H9 (cell line): ENCODE results near the gene CHN2. TPM values are rescaled to one million over a fixed set of nuclear protein-coding genes. Genes with fewer than 3 reads are reported as not detected.

Source experiments
- DNase-seq: peaks from one replicate; pipeline ENCODE4 v3.0.0-alpha.2; 2017
- H2AFZ ChIP-seq: one replicate; pipeline ENCODE4 v1.6.1; 2013; ENCODE audit warnings: mild to moderate bottlenecking, low read length, control low read depth, moderate library complexity
- H2AK5ac ChIP-seq: 2 replicates; pipeline ENCODE4 v1.6.1; 2013; ENCODE audit warnings: low read length, control low read depth, mixed read lengths; ENCODE audit not compliant: insufficient read length
- H2BK120ac ChIP-seq: one replicate; pipeline ENCODE4 v1.6.1; 2013; ENCODE audit warnings: low read depth, mild to moderate bottlenecking, low read length, control low read depth, inconsistent platforms; ENCODE audit not compliant: poor library complexity, severe bottlenecking
- H2BK12ac ChIP-seq: 2 replicates; pipeline ENCODE4 v1.6.1; 2013; ENCODE audit warnings: low read length, control low read depth, mixed read lengths, low read depth; ENCODE audit not compliant: insufficient read length
- H2BK15ac ChIP-seq: 2 replicates; pipeline ENCODE4 v1.6.1; 2013; ENCODE audit warnings: low read depth, low read length, control low read depth
- H2BK20ac ChIP-seq: one replicate; pipeline ENCODE4 v1.6.1; 2013; ENCODE audit warnings: low read depth, mild to moderate bottlenecking, low read length, control low read depth, inconsistent platforms; ENCODE audit not compliant: poor library complexity, severe bottlenecking
- H2BK5ac ChIP-seq: 2 replicates; pipeline ENCODE4 v1.6.1; 2013; ENCODE audit warnings: low read length, control low read depth, mixed read lengths; ENCODE audit not compliant: insufficient read length
- H3K14ac ChIP-seq: 2 replicates; pipeline ENCODE4 v1.6.1; 2013; ENCODE audit warnings: low read length, control low read depth; ENCODE audit not compliant: insufficient read depth
- H3K18ac ChIP-seq: 2 replicates; pipeline ENCODE4 v1.6.1; 2013; ENCODE audit warnings: low read depth, mild to moderate bottlenecking, mixed read lengths, low read length, control low read depth; ENCODE audit not compliant: insufficient read length
- H3K23ac ChIP-seq: 2 replicates; pipeline ENCODE4 v1.6.1; 2013; ENCODE audit warnings: low read length, control low read depth, mixed read lengths, low read depth; ENCODE audit not compliant: insufficient read length
- H3K23me2 ChIP-seq: 2 replicates; pipeline ENCODE4 v1.6.1; 2013; ENCODE audit warnings: low read depth, mild to moderate bottlenecking, mixed read lengths, low read length, control low read depth; ENCODE audit not compliant: insufficient read length, poor library complexity, severe bottlenecking
- H3K27ac ChIP-seq: 2 replicates; pipeline ENCODE4 v1.5.1; 2013; ENCODE audit warnings: low read length, control low read depth, mixed read lengths, low read depth; ENCODE audit not compliant: insufficient read length
- H3K27me3 ChIP-seq: 2 replicates; pipeline ENCODE4 v1.6.1; 2013; ENCODE audit warnings: low read length, control low read depth, inconsistent platforms; ENCODE audit not compliant: insufficient read depth
- H3K4ac ChIP-seq: 2 replicates; pipeline ENCODE4 v1.6.1; 2013; ENCODE audit warnings: low read depth, mild to moderate bottlenecking, control low read depth, inconsistent platforms, low read length, moderate library complexity
- H3K4me1 ChIP-seq: 2 replicates; pipeline ENCODE4 v1.6.1; 2013; ENCODE audit warnings: low read length, control low read depth, inconsistent platforms; ENCODE audit not compliant: insufficient read depth
- H3K4me2 ChIP-seq: 2 replicates; pipeline ENCODE4 v1.6.1; 2013; ENCODE audit warnings: low read length, control low read depth, mixed read lengths; ENCODE audit not compliant: insufficient read length, insufficient read depth
- H3K56ac ChIP-seq: 2 replicates; pipeline ENCODE4 v1.6.1; 2013; ENCODE audit warnings: low read depth, mild to moderate bottlenecking, mixed read lengths, low read length, control low read depth; ENCODE audit not compliant: insufficient read length
- H3K79me1 ChIP-seq: 2 replicates; pipeline ENCODE4 v1.6.1; 2013; ENCODE audit warnings: low read depth, mild to moderate bottlenecking, moderate library complexity, low read length, control low read depth, inconsistent platforms; ENCODE audit not compliant: insufficient read depth, poor library complexity, severe bottlenecking
- H3K79me2 ChIP-seq: 2 replicates; pipeline ENCODE4 v1.6.1; 2013; ENCODE audit warnings: low read length, control low read depth, inconsistent platforms; ENCODE audit not compliant: insufficient read depth
- H3K9ac ChIP-seq: 2 replicates; pipeline ENCODE4 v1.6.1; 2013; ENCODE audit warnings: low read length, control low read depth, mixed read lengths; ENCODE audit not compliant: insufficient read length; ENCODE audit errors: extremely low read depth
- H3K9me3 ChIP-seq: one replicate; pipeline ENCODE4 v1.6.1; 2013; ENCODE audit warnings: low read depth, low read length, inconsistent platforms; ENCODE audit not compliant: control insufficient read depth
- H3T11ph ChIP-seq: one replicate; pipeline ENCODE4 v1.6.1; 2013; ENCODE audit warnings: mild to moderate bottlenecking, low read length, control low read depth, inconsistent platforms
- H4K20me1 ChIP-seq: one replicate; pipeline ENCODE4 v1.6.1; 2013; ENCODE audit not compliant: control insufficient read depth, insufficient read length, insufficient read depth
- H4K5ac ChIP-seq: 2 replicates; pipeline ENCODE4 v1.6.1; 2013; ENCODE audit warnings: low read depth, mild to moderate bottlenecking, mixed read lengths, low read length, control low read depth; ENCODE audit not compliant: insufficient read length
- H4K8ac ChIP-seq: replicated peaks from 2 replicates; pipeline ENCODE4 v1.6.1; 2013; ENCODE audit warnings: low read length, control low read depth, mixed read lengths, low read depth; ENCODE audit not compliant: insufficient read length
- H4K91ac ChIP-seq: 2 replicates; pipeline ENCODE4 v1.6.1; 2013; ENCODE audit warnings: low read depth, mild to moderate bottlenecking, moderate library complexity, mixed read lengths, low read length, control low read depth; ENCODE audit not compliant: insufficient read length
- H3K27ac Mint-ChIP-seq, 3 experiments: 2 replicates in 2 of 3; 3 replicates in 1 of 3; pipeline ENCODE4 v1.8.0; 2020 to 2021; ENCODE audit warnings: mixed read lengths in 3 of 3, mild to moderate bottlenecking in 1 of 3, moderate library complexity in 1 of 3
- H3K27me3 Mint-ChIP-seq: 2 replicates; pipeline ENCODE4 v1.8.0; 2021; ENCODE audit warnings: low read depth, mild to moderate bottlenecking, moderate library complexity, mixed read lengths
- H3K36me3 Mint-ChIP-seq, 3 experiments: 2 replicates in 2 of 3; 3 replicates in 1 of 3; pipeline ENCODE4 v1.8.0; 2020 to 2021; ENCODE audit warnings: low read depth in 3 of 3, mixed read lengths in 3 of 3; ENCODE audit not compliant: insufficient read depth in 1 of 3
- H3K4me1 Mint-ChIP-seq, 2 experiments: 2 replicates each; pipeline ENCODE4 v1.8.0; 2020; ENCODE audit warnings: mixed read lengths in 2 of 2
- H3K4me3 Mint-ChIP-seq, 2 experiments: 2 replicates in 1 of 2; 3 replicates in 1 of 2; pipeline ENCODE4 v1.8.0; 2020 to 2021; ENCODE audit warnings: mild to moderate bottlenecking in 2 of 2, mixed read lengths in 2 of 2, moderate library complexity in 1 of 2
- H3K9me3 Mint-ChIP-seq, 2 experiments: 2 replicates in 1 of 2; 3 replicates in 1 of 2; pipeline ENCODE4 v1.8.0; 2020; ENCODE audit warnings: mild to moderate bottlenecking in 2 of 2, mixed read lengths in 2 of 2, moderate library complexity in 1 of 2
- CTCF ChIP-seq: fragments of 200-600 bp; sonication (generic); conservative IDR thresholded peaks from 3 replicates; pipeline ENCODE4 v1.8.0; 2021; ENCODE audit warnings: antibody characterized with exemption, mild to moderate bottlenecking
- WGBS: extraction: QIAGEN DNeasy Blood & Tissue Kit; methylation state at CpG from one replicate; pipeline ENCODE4 v1.1.7; 2013; ENCODE audit warnings: missing lambda C conversion rate, low lambda C conversion rate, mixed read lengths; ENCODE audit not compliant: insufficient read length; ENCODE audit errors: extremely low coverage; 5-methylcytosine and 5-hydroxymethylcytosine counted together
- total RNA-seq: library from RNA; stranded (reverse); gene quantifications from 2 replicates; pipeline ENCODE4 v1.2.1, GENCODE V29; 2021

CHN2 gene
- total RNA-seq, 1 experiment from 2014 or later = 3.3 TPM

GRCh38 chr7:29523728-29524127 is 329.2 kb downstream of the CHN2 start:
- H3K9me3 Mint-ChIP-seq = peaks cover 0 to 3% of the 10 kb centered on the region in 2 experiments; a peak in 1 of 5 replicates
- H2BK20ac ChIP-seq = no peak overlapping the region
- no peak overlapping the region for H3K23ac ChIP-seq
- no peaks in the 10 kb centered on the region for H3K27me3 ChIP-seq
- H3K4me1 Mint-ChIP-seq = peaks cover 11 to 13% of the 10 kb centered on the region in 2 experiments
- no peak overlapping the region for H3T11ph ChIP-seq
- no CpG with 5 or more reads among the region's 2 CpGs for WGBS
- no peak overlapping the region for H2BK15ac ChIP-seq
- no peak overlapping the region for H4K5ac ChIP-seq
- H2AK5ac ChIP-seq = no peak overlapping the region
- H3K79me1 ChIP-seq = no peaks in the 10 kb centered on the region
- H3K27ac Mint-ChIP-seq = no peak overlapping the region
- no peak for DNase-seq
- no peaks in the 10 kb centered on the region for H3K23me2 ChIP-seq
- H3K27me3 Mint-ChIP-seq = no peaks in the 10 kb centered on the region
- no peak overlapping the region for H3K9ac ChIP-seq
- H4K20me1 ChIP-seq = no peaks in the 10 kb centered on the region
- no peak overlapping the region for H4K8ac ChIP-seq
- H3K4ac ChIP-seq = no peak overlapping the region
- no peak overlapping the region for H2BK12ac ChIP-seq
- no peak overlapping the region for H3K14ac ChIP-seq
- no peak overlapping the region for H4K91ac ChIP-seq
- no peak overlapping the region for H3K4me3 Mint-ChIP-seq
- no peak overlapping the region for H2AFZ ChIP-seq
- H3K79me2 ChIP-seq = no peaks in the 10 kb centered on the region
- H3K4me1 ChIP-seq = peaks cover 2% of the 10 kb centered on the region; the same call in 1 of the 2 replicates
- no peak overlapping the region for H2BK5ac ChIP-seq
- no peaks in the 10 kb centered on the region for H3K9me3 ChIP-seq
- H3K18ac ChIP-seq = no peak overlapping the region
- no peak overlapping the region for H3K4me2 ChIP-seq
- no peak overlapping the region for H3K56ac ChIP-seq
- no peak for TF ChIP-seq CTCF
- peaks cover 0 to 10% (median 5%) of the 10 kb centered on the region in 3 experiments; a peak in 6 of 7 replicates for H3K36me3 Mint-ChIP-seq
- H3K27ac ChIP-seq = no peak overlapping the region
- H2BK120ac ChIP-seq = no peak overlapping the region
